Tibial artery (tissue), 4 donors: ENCODE measurements around the gene ZNF3.

Experiments used
- DNase-seq, 2 donors: peaks; one replicate each; pipeline ENCODE4 v3.0.0-alpha.2; 2019
- H3K27ac ChIP-seq, 2 donors: fragments of 200-600 bp; sonication (generic) in 1 of 2; 1 replicate in 1 of 2; 2 replicates in 1 of 2; pipeline ENCODE4 v1.5.1; 2018 to 2019; ENCODE audit warnings: mild to moderate bottlenecking in 1 of 2
- H3K27me3 ChIP-seq, 2 donors: fragments of 200-600 bp; sonication (generic) in 1 of 2; one replicate each; pipeline versions ENCODE4 v1.5.1 to v1.6.0; 2016 to 2019
- H3K36me3 ChIP-seq, 3 donors: fragments of 200-600 bp; sonication (generic) in 2 of 3; one replicate each; pipeline ENCODE4 v1.5.1; 2016 to 2019; ENCODE audit warnings: mild to moderate bottlenecking in 2 of 3
- H3K4me1 ChIP-seq, 4 donors: fragments of 200-600 bp; sonication (generic) in 2 of 4; 1 replicate in 3 of 4; 2 replicates in 1 of 4; pipeline ENCODE4 v1.5.1; 2016 to 2019
- H3K4me3 ChIP-seq, 2 donors: fragments of 200-600 bp; sonication (generic) in 1 of 2; 1 replicate in 1 of 2; 2 replicates in 1 of 2; pipeline ENCODE4 v1.5.1; 2018 to 2019; ENCODE audit warnings: mild to moderate bottlenecking in 2 of 2
- H3K9me3 ChIP-seq, 3 donors: fragments of 200-600 bp; sonication (generic) in 1 of 3; one replicate each; pipeline ENCODE4 v1.5.1; 2016 to 2019
- CTCF ChIP-seq, 2 experiments: fragments of 200-600 bp in 1 of 2; fragments of 450-650 bp in 1 of 2; IDR thresholded peaks; one replicate each; pipeline ENCODE4 v1.5.1; 2017 to 2019; ENCODE audit warnings: antibody characterized with exemption in 2 of 2, mild to moderate bottlenecking in 1 of 2, moderate library complexity in 1 of 2
- intact Hi-C: fragments of 100-400 bp; cut with DNase I; formaldehyde crosslinking; loops from one replicate; pipeline ENCODE4 v1.15.0; 2023; ENCODE audit warnings: low total_unique reads

ZNF3 gene

GRCh38 chr7:100111914-100112313 lies 30.4 kb upstream of the ZNF3 start:
- peaks cover 27 to 81% (median 58%) of the 10 kb centered on the region in 3 donors for H3K36me3 ChIP-seq
- intact Hi-C loops, result no loop called here

DNA sequence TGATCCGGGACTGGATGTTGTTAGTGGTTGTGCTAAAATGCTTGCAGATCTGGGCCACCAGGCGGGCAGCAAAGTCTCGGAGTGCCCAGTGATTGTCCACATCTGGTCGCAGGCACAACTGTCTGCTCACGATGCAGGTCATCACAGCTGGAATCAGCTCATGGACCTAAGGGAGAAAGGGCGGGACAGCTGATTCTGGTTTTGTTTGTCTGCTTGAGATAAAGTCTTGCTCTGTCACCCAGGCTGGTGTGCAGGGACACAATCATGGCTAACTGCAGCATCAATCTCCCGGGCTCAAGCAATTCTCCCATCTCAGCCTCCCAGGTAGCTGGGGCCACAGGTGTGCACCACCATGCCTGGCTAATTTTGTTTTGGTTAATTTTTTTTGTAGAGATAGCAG lies 29.6 kb upstream of the ZNF3 start:
- DNase-seq, result no peak
- Histone ChIP-seq H3K36me3 (peaks cover 33 to 89% (median 64%) of the 10 kb centered on the region in 3 donors), H3K27me3 (no peaks in the 10 kb centered on the region), H3K27ac (no peak overlapping the region), H3K9me3 (no peaks in the 10 kb centered on the region), H3K4me3 (no peak overlapping the region), H3K4me1 (no peaks in the 10 kb centered on the region)
- intact Hi-C loops, result no loop called here
- TF ChIP-seq CTCF (IDR thresholded peaks at IDR 0.05), result no peak

More at GRCh38 chr7:100111914-100112313, 30.4 kb upstream of the ZNF3 start:
- no peak for DNase-seq
- TF ChIP-seq CTCF (IDR thresholded peaks at IDR 0.05), result no peak
- Histone ChIP-seq H3K4me3 (no peak overlapping the region), H3K4me1 (no peaks in the 10 kb centered on the region), H3K9me3 (no peaks in the 10 kb centered on the region), H3K27me3 (no peaks in the 10 kb centered on the region), H3K27ac (no peak overlapping the region)

DNA sequence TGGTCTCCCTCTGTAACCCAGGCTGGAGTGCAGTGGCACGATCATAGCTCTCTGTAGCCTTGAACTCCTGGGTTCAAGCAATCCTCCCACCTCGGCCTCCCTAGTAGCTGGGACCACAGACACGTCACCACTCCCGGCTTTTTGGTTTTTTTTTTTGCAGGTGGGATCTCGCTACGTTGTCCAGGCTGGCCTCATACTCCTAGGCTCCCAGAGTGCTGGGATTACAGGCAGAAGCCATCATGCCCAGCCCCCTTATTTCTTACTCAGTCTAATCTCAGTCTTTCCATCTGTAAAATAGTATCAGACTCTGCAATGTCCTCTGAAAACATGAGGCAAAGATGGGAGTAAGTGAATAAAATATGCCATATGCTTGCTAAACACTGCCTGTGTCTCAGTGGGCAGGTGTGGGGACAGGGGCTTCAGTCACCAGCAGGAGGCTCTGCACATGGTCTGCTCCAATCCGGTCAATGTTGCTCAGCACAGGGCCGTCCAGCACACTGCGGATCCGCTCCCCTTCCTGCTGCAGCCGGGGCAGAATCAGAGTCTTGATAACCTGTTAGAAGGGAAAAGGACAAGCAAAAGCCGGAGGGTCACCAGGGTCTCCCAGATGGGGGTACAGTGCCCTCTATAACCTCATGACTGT lies 28.1 kb upstream of the ZNF3 start:
- intact Hi-C loops, result no loop called here
- no peak for DNase-seq

DNA sequence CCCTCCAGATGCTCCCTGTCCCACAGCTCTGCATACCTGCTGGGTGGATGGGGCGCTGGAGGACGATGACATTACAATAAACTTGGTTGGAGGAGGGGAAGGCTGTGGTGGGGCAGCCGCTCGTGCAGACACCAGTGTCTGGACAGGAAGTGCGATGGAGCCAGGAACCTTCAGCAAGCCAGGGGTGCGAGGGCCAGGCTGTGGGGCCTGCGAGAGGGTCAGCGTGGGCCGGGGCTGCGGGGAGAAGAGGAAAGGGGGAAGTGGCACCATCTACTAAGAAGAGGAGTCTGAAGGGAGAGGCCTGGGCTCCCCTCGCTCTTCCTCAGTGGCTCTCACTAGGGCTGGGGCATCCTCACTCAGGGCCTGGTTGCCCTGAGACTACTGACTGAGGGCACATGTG lies 26.4 kb upstream of the ZNF3 start:
- Histone ChIP-seq H3K36me3 (peaks cover 43 to 99% (median 73%) of the 10 kb centered on the region in 3 donors), H3K27ac (no peak overlapping the region), H3K4me3 (no peak overlapping the region), H3K27me3 (no peaks in the 10 kb centered on the region), H3K9me3 (no peaks in the 10 kb centered on the region), H3K4me1 (peaks cover 0 to 1% (median under 1%) of the 10 kb centered on the region in 4 donors)
- TF ChIP-seq CTCF (IDR thresholded peaks at IDR 0.05), result no peak
- intact Hi-C loops, result no loop called here
- DNase-seq, result no peak

More for the DNA sequence above, 28.1 kb upstream of the ZNF3 start:
- no peak overlapping the region for H3K4me3 ChIP-seq
- no peak overlapping the region for H3K27ac ChIP-seq
- no peaks in the 10 kb centered on the region for H3K9me3 ChIP-seq
- no peak for TF ChIP-seq CTCF (IDR thresholded peaks at IDR 0.05)
- H3K36me3 ChIP-seq, result peaks cover 42 to 98% (median 79%) of the 10 kb centered on the region in 3 donors
- no peaks in the 10 kb centered on the region for H3K4me1 ChIP-seq
- no peaks in the 10 kb centered on the region for H3K27me3 ChIP-seq

GRCh38 chr7:100107125-100107737 lies 25.7 kb upstream of the ZNF3 start:
- H3K27me3 ChIP-seq, result no peaks in the 10 kb centered on the region
- peaks cover 0 to 8% (median 6%) of the 10 kb centered on the region in 4 donors for H3K4me1 ChIP-seq
- DNase-seq, result no peak
- peaks cover 40 to 96% (median 66%) of the 10 kb centered on the region in 3 donors for H3K36me3 ChIP-seq
- TF ChIP-seq CTCF (IDR thresholded peaks at IDR 0.05), result no peak
- H3K27ac ChIP-seq, result no peak overlapping the region
- intact Hi-C loops, result no loop called here
- no peak overlapping the region for H3K4me3 ChIP-seq
- H3K9me3 ChIP-seq, result no peaks in the 10 kb centered on the region
